IMR-90 (cell line): Measurements from ENCODE around the gene KCNN3. TPM values are rescaled to one million over a fixed set of nuclear protein-coding genes. Genes with fewer than 3 reads are reported as not detected.

Source experiments
- ATAC-seq: fragments of 200-7000 bp; cut with Tn5 transposase; 2 replicates; pipeline ENCODE4 v1.9.1; 2020; ENCODE audit warnings: low read depth, mild to moderate bottlenecking, moderate library complexity
- BruUV-seq: library from RNA; stranded (reverse); fragments of 400-500 nt; replicated peaks from 2 replicates; lab custom pipeline; 2021; lab: Mats Ljungman, UMichigan
- CTCF ChIA-PET: fragments of 300-600 bp; formaldehyde crosslinking; extraction: SDS; loops from one replicate; lab custom pipeline; 2021; ENCODE audit warnings: antibody characterized with exemption; lab: Yijun Ruan, JAX
- POLR2A ChIA-PET: fragments of 300-600 bp; sonication (Branson Sonifier 250); formaldehyde crosslinking; loops from one replicate; lab custom pipeline; 2022; ENCODE audit warnings: antibody characterized with exemption; ENCODE audit not compliant: unreplicated experiment; lab: Charles Lee
- DNase-seq: peaks from one replicate; pipeline ENCODE4 v3.0.0; 2013
- H2AFZ ChIP-seq: replicated peaks from 2 replicates; pipeline ENCODE3; 2013; ENCODE audit warnings: low read length, mild to moderate bottlenecking; ENCODE audit not compliant: poor library complexity
- H2AK5ac ChIP-seq: 2 replicates; pipeline ENCODE4 v1.6.1; 2013; ENCODE audit warnings: low read depth, low read length, inconsistent platforms
- H2AK9ac ChIP-seq: replicated peaks from 2 replicates; pipeline ENCODE3; 2013; ENCODE audit warnings: mild to moderate bottlenecking, low read depth, low read length, moderate library complexity; ENCODE audit not compliant: poor library complexity
- H2BK120ac ChIP-seq: 2 replicates; pipeline ENCODE4 v1.6.1; 2013; ENCODE audit warnings: low read depth, low read length, inconsistent platforms
- H2BK15ac ChIP-seq: 3 replicates; pipeline ENCODE4 v1.6.1; 2013; ENCODE audit warnings: low read depth, low read length, inconsistent platforms
- H2BK20ac ChIP-seq: 2 replicates; pipeline ENCODE4 v1.6.1; 2013; ENCODE audit warnings: low read depth, mild to moderate bottlenecking, inconsistent platforms, low read length, moderate library complexity
- H2BK5ac ChIP-seq: 2 replicates; pipeline ENCODE4 v1.6.1; 2013; ENCODE audit warnings: mild to moderate bottlenecking, low read depth, low read length, inconsistent platforms; ENCODE audit not compliant: poor library complexity, severe bottlenecking
- H3K14ac ChIP-seq: replicated peaks from 2 replicates; pipeline ENCODE4 v1.6.1; 2013; ENCODE audit warnings: low read depth, low read length, inconsistent platforms
- H3K18ac ChIP-seq: 2 replicates; pipeline ENCODE4 v1.6.1; 2013; ENCODE audit warnings: low read depth, low read length, control low read depth
- H3K23ac ChIP-seq: 2 replicates; pipeline ENCODE4 v1.6.1; 2013; ENCODE audit warnings: low read depth, low read length, inconsistent platforms
- H3K27ac ChIP-seq: 2 replicates; pipeline ENCODE4 v1.5.1; 2013; ENCODE audit warnings: mild to moderate bottlenecking, control low read depth, low read length; ENCODE audit not compliant: insufficient read depth
- H3K27me3 ChIP-seq: 2 replicates; pipeline ENCODE4 v1.6.1; 2013; ENCODE audit warnings: low read length; ENCODE audit not compliant: control insufficient read depth, insufficient read depth
- H3K36me3 ChIP-seq: 2 replicates; pipeline ENCODE4 v1.6.1; 2013; ENCODE audit warnings: low read length, mixed read lengths; ENCODE audit not compliant: control insufficient read depth, insufficient read depth
- H3K4ac ChIP-seq: 2 replicates; pipeline ENCODE4 v1.6.1; 2013; ENCODE audit warnings: low read depth, low read length, inconsistent platforms
- H3K4me1 ChIP-seq: 2 replicates; pipeline ENCODE4 v1.6.1; 2013; ENCODE audit warnings: low read length, mixed read lengths; ENCODE audit not compliant: control insufficient read depth, insufficient read depth
- H3K4me2 ChIP-seq: 2 replicates; pipeline ENCODE4 v1.6.1; 2013; ENCODE audit warnings: low read depth, mild to moderate bottlenecking, control low read depth, low read length, moderate library complexity
- H3K4me3 ChIP-seq: 2 replicates; pipeline ENCODE4 v1.5.1; 2013; ENCODE audit warnings: low read depth, mild to moderate bottlenecking, control low read depth, low read length, moderate library complexity; ENCODE audit not compliant: insufficient read depth
- H3K56ac ChIP-seq: 2 replicates; pipeline ENCODE4 v1.6.1; 2013; ENCODE audit warnings: low read length, inconsistent platforms; ENCODE audit not compliant: insufficient read depth; ENCODE audit errors: extremely low read depth
- H3K79me1 ChIP-seq, 2 experiments: 2 replicates each; pipeline ENCODE4 v1.6.1; 2013; ENCODE audit warnings: low read length in 2 of 2, inconsistent platforms in 1 of 2, low read depth in 1 of 2
- H3K9ac ChIP-seq: 2 replicates; pipeline ENCODE4 v1.6.1; 2013; ENCODE audit warnings: low read depth, low read length, control low read depth
- H3K9me1 ChIP-seq: 2 replicates; pipeline ENCODE4 v1.6.1; 2013; ENCODE audit warnings: low read length, inconsistent platforms; ENCODE audit not compliant: insufficient read depth
- H3K9me3 ChIP-seq: 2 replicates; pipeline ENCODE4 v1.6.1; 2013; ENCODE audit warnings: low read length; ENCODE audit not compliant: control insufficient read depth, insufficient read depth
- H4K20me1 ChIP-seq: 2 replicates; pipeline ENCODE4 v1.6.1; 2013; ENCODE audit warnings: low read length, inconsistent platforms; ENCODE audit not compliant: insufficient read depth
- H4K5ac ChIP-seq: 2 replicates; pipeline ENCODE4 v1.6.1; 2013; ENCODE audit warnings: mild to moderate bottlenecking, low read depth, low read length, control low read depth
- H4K8ac ChIP-seq, 2 experiments: 2 replicates each; pipeline ENCODE4 v1.6.1; 2013; ENCODE audit warnings: low read depth in 2 of 2, low read length in 2 of 2, control low read depth in 1 of 2, inconsistent platforms in 1 of 2
- H4K91ac ChIP-seq: 2 replicates; pipeline ENCODE4 v1.6.1; 2013; ENCODE audit warnings: low read depth, low read length, inconsistent platforms; ENCODE audit not compliant: insufficient read depth
- RCOR1 ChIP-seq: IDR thresholded peaks from 2 replicates; pipeline ENCODE4 v1.6.1; 2012; ENCODE audit warnings: mild to moderate bottlenecking, low read length, improper control_type of control experiment; ENCODE audit not compliant: insufficient replicate concordance
- RFX5 ChIP-seq: IDR thresholded peaks from 2 replicates; pipeline ENCODE4 v1.8.0; 2012; ENCODE audit warnings: low read depth, mild to moderate bottlenecking, low read length, moderate library complexity
- SMC3 ChIP-seq: fragments of 150-350 bp; IDR thresholded peaks from 2 replicates; pipeline ENCODE4 v1.6.1; 2016; ENCODE audit warnings: low read depth, mild to moderate bottlenecking, antibody characterized with exemption, low read length, moderate library complexity
- WGBS, 2 experiments: methylation state at CpG; one replicate each; pipeline versions ENCODE4 v1.1.5 to v1.1.7; 2013; ENCODE audit warnings: missing lambda C conversion rate in 2 of 2; ENCODE audit not compliant: insufficient read length in 1 of 2; ENCODE audit errors: extremely low coverage in 2 of 2; 5-methylcytosine and 5-hydroxymethylcytosine counted together
- dilution Hi-C: fragments of 300-500 bp; cut with HindIII; formaldehyde crosslinking; loops from one replicate; pipeline ENCODE4 v1.14.3; 2018; ENCODE audit warnings: low sequenced_read_pairs; ENCODE audit not compliant: unreplicated experiment
- in situ Hi-C: fragments of 300-500 bp; cut with MboI; formaldehyde crosslinking; loops from 3 replicates; pipeline ENCODE4 v1.14.3; 2019; ENCODE audit warnings: low sequenced_read_pairs, inconsistent platforms, mixed read lengths
- intact Hi-C: fragments of 100-400 bp; cut with micrococcal nuclease; formaldehyde crosslinking; loops from 2 replicates; pipeline ENCODE4 v1.10.0; 2022
- polyA plus RNA-seq, 3 experiments: library from polyadenylated mRNA; depleted of rRNA; stranded (reverse); fragments of >200 nt; gene quantifications; 2 replicates each; pipeline ENCODE4 v1.2.3, GENCODE V29; 2012; ENCODE audit warnings: low replicate concordance in 1 of 3
- total RNA-seq: library from RNA; depleted of rRNA; stranded (reverse); fragments of >200 nt; gene quantifications from 2 replicates; pipeline ENCODE4 v1.2.3, GENCODE V29; 2012

The KCNN3 gene
- total and polyA plus RNA-seq, 2 of the 4 experiments (the other 2 are of a cell fraction) = 0.02 TPM; not detected in 1

- no peak overlapping the region for H3K4me2 ChIP-seq
- peaks cover 14% of the 10 kb centered on the region for H3K27me3 ChIP-seq
- H3K9me1 ChIP-seq = peaks cover 9% of the 10 kb centered on the region; the same call in 1 of the 2 replicates
- no peak overlapping the region for H3K56ac ChIP-seq
- H2BK15ac ChIP-seq = no peak overlapping the region
- intact Hi-C loops = no loop called here
- H3K4me3 ChIP-seq = no peak overlapping the region
- no peak overlapping the region for H3K27ac ChIP-seq
- ATAC-seq (no peak), DNase-seq (no peak)
- H2AFZ ChIP-seq = no peak overlapping the region
- dilution Hi-C loops = no loop called here
- H3K79me1 ChIP-seq = no peaks in the 10 kb centered on the region
- H3K36me3 ChIP-seq = no peaks in the 10 kb centered on the region
- no peak overlapping the region for H4K91ac ChIP-seq
- ChIA-PET POLR2A (interaction anchor here (0.6 kb wide), 1 partner anchor 153 kb away, joined by 4 read pairs; no protein-coding TSS in a partner anchor), CTCF (no interaction called here)
- peaks cover 8% of the 10 kb centered on the region for H3K4me1 ChIP-seq
- H2AK9ac ChIP-seq = no peak overlapping the region
- no peak overlapping the region for H3K9ac ChIP-seq
- in situ Hi-C loops = no loop called here
- no peak overlapping the region for H3K4ac ChIP-seq
- 85% methylated on average over 7 of the region's 10 CpGs; no CpG with 5 or more reads in 1 of the 2 experiments for WGBS, 2 experiments
- H3K18ac ChIP-seq = no peak overlapping the region
- no TSS peak for BruUV-seq
- H3K14ac ChIP-seq = no peak overlapping the region; the same call in 1 of the 2 replicates
- H2BK120ac ChIP-seq = no peak overlapping the region
- H2AK5ac ChIP-seq = no peak overlapping the region
- peaks cover 5% of the 10 kb centered on the region; the same call in 1 of the 2 replicates for H4K20me1 ChIP-seq
- H2BK5ac ChIP-seq = no peak overlapping the region
- no peak overlapping the region for H4K5ac ChIP-seq
- TF ChIP-seq RCOR1 = no peak
- no peak for TF ChIP-seq SMC3
- no peak for TF ChIP-seq RFX5
- H3K23ac ChIP-seq = no peak overlapping the region
- no peak overlapping the region for H2BK20ac ChIP-seq
- H4K8ac ChIP-seq = no peak overlapping the region
- no peaks in the 10 kb centered on the region for H3K9me3 ChIP-seq
Measured at GRCh38 chr1:154725865-154726264, 144.2 kb downstream of the KCNN3 start.
